GM21528 (cell line): ENCODE results near the gene MGLL.

ENCODE experiments used
- ATAC-seq: cut with Tn5 transposase; IDR thresholded peaks from one replicate; pipeline ENCODE4 v1.9.1; 2021; ENCODE audit warnings: mild to moderate bottlenecking, moderate library complexity; ENCODE audit not compliant: unreplicated experiment, low FRiP score

Gene MGLL

DNA sequence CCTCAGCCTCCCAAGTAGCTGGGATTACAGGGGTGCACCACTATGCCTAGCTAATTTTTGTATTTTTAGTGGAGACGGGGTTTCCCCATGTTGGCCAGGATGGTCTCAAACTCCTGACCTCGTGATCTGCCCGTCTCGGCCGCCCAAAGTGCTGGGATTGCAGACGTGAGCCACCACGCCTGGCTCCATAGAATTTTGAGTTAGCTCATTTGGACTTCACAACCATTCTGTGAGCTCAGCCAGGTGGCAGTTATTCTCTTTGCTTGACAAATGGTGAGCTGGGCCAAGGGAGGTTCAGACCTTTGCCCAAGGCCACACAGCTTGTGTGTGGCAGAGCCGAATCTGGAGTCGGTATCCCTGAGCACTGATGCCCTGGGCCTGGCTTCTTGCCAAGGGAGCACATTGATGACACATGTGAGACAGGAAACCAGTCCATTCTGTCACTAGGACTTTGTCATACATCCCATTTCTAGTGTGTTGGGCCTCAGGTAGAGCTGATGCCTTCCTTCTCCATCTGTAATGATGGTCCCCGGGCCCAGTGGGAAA is 175.7 kb downstream of the MGLL start:
- no peak for ATAC-seq

DNA sequence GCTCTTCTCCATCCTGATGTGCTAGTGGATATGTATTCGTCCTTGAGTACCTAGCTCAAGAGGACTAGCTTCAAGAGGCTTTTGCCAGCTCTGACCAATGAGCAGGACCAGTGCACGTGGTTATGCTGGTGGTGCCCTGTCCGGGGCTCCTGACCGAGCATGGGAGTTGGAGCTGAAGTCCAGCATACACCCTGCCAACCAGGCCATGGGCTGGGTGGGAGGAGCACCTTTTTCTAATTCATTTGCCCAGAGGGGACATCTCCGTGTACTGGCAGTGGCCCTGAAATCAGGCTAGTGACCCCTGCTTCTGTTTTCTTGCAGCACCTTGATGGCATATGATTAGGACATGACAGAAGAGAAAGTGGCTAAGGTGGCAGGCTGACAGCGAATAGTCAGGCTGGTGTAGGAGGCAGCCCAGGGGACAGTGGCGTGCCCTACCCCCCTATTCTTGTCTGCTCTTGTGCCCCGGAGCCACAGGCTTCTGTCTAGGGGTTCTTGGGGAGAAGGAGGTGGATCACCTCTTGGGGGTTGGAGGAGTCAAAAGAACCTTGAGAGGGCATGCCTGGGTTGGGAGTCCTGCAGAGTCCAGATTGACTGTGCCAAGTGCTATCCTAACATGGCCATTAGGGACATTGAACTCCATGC is 176.8 kb downstream of the MGLL start:
- no peak for ATAC-seq

GRCh38 chr3:127644641-127645370 is 177.5 kb downstream of the MGLL start:
- no peak for ATAC-seq

DNA sequence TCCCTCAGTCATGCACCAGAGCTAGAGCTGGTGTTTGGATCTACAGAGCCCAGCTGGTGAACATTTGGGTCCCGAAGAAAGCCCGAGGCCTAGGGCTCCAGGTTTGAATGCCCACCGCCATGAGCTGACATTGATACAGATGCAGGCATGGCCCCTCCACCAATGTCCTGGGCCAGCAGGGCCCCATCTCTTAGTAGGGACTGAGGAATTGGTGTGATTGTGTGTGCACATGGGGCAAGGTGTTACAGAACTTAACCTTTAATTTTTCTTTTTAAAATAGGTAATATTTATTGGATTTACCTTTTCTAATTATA is 182.3 kb downstream of the MGLL start:
- ATAC-seq = no peak

DNA sequence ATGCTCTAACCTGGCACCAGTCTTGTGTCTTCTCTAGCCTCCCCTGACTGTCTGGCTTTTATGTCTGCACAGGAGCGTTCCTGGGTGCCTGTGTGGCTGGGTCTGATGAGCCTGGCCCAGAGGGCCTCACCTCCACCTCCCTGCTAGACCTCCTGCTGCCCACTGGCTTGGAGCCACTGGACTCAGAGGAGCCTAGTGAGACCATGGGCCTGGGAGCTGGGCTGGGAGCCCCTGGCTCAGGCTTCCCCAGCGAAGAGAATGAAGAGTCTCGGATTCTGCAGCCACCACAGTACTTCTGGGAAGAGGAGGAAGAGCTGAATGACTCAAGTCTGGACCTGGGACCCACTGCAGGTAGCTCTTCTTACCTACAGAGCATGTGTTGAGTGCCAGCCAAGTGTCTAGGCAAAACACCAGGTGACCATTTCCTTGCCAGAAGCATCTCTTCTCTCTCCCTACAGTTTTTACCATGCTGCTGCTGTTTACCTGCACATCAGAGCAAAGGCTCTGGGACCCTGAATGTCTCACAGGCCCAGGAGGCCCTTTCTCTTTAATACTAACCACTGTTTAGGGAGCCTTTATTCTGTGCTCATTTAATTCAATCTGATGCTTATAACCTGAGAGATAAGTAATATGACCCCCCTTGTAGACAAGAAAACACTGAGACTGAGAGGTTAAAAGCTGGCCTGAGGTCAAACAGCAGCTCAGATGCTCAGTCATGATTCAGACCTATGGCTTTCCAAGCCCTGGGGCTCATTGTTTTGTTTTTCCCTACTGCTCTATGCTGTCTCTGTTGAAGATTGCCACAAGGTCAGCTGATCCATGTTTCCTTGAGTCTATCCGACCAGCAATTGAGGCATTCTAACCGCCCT is 182.9 kb downstream of the MGLL start:
- no peak for ATAC-seq
